ENCODE data around the gene ZKSCAN8. TPM values are rescaled to one million over a fixed set of nuclear protein-coding genes. Genes with fewer than 3 reads are reported as not detected.
"Not testable (repeated sequence)": the region's sequence is repeated elsewhere in the genome, so short reads cannot be mapped to it uniquely, and the experiment has no call there.

The ZKSCAN8 gene
- 29.8 TPM for total RNA-seq

DNA sequence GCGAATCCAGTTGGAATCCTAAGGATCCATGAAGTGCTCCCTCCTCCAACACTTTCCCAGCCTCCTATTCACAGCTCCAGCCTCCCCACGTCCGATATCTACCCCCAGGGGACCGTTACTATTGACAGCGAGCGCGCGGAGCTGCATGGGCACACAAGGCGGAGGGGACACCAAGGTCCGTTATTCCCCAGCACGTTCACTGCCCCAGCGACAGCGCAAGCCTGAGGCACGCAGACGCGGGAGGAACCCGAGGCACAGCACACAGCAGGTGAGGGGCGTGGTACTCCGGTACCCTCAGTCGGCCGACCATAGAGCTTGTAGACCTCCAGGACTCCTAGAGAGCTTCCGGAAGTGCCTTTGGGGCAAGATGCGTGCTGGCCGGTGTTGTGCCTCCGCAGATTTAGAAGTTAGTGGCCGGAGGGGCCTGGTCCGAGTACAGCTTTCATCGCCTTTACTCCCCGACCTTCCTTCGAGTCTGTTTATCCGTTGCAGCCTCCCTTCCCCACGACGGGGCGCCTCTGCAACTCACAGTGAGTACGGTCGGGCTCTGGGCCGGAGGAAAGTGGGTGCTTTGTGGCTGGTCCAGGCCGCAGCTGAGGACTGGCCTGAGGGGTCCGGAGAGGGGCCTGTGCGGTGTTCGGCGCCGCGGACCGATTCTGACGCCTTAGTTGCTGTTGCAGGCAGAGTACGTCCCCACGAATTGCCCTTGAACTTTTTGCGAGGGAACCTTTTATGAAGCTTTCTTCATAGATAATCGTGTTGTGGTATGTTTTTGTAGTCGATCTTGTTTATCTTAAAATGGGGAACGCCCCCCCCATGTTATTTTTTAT lies at the start of gene ZKSCAN8:
TSS of gene ZKSCAN8 (plus strand) at position 384 of the 830 bp plus-strand sequence. CDS start 6,525 bp downstream, outside the sequence.
- peak; percentile 92 for DNase-seq

DNA sequence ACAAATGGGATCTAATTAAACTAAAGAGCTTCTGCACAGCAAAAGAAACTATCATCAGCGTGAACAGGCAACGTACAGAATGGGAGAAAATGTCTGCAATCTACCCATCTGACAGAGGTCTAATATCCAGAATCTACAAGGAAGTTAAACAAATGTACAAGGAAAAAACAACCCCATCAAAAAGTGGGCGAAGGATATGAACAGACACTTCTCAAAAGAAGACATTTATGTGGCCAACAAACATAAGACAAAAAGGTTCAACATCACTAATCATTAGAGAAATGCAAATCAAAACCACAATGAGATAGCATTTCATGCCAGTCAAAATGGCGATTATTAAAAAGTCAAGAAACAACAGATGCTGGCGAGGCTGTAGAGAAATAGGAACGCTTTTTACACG lies 39.5 kb upstream of the ZKSCAN8 start:
- not testable (repeated sequence) for DNase-seq

DNA sequence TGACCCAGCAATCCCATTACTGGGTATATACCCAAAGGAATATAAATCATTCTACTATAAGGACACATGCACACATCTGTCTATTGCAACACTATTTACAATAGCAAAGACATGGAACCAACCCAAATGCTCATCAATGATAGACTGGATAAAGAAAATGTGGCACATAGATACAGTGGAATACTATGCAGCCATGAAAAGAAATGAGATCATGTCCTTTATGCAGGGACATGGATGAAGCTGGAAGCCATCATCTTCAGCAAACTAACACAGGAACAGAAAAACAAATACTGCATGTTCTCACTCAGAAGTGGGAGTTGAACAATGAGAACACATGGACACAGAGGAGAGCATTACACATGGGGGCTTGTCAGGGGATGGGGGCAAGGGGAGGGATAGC lies 39.0 kb upstream of the ZKSCAN8 start:
- DNase-seq: not testable (repeated sequence)

DNA sequence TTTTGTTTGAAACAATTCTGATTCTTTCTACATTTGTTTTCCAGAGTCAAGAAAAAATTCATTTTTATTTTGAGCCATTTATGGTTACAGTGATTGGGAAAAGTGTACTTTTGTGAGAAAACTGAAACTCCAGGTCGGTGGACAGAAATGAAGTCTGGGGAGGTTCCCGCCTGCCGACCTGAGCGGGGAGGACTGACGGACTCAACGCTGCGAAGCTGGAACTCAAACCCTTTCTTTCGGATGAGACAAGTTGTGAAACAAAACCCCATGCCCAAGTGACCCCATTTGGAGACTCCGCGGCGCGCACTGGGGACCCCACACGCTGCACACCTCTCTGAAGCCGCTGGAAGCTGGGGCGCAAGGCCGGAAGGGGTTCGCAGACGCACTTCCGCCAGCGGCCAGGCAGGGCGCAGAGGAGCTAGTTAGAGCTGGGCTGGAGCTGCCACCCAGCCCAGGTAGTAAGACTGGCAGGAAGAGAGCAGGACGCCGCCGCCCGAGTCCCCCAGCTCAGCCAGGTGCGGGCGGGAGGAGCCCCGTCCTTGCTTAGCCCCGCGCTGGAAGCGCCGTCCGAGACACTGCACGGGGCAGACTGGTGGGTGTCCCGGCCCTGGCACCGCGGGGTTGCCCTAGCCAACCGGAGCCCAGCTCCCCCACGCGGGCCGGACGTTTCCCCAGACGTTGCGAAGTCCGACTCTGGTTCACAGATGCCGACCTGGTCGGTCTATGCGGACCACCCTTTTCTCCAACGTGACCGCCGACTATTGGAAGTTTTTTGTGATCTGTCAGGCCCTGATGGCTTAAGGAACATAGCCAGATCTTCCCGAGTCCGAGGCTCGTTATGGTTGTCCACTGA lies 37.1 kb upstream of the ZKSCAN8 start:
- peak; percentile 89 for DNase-seq

DNA sequence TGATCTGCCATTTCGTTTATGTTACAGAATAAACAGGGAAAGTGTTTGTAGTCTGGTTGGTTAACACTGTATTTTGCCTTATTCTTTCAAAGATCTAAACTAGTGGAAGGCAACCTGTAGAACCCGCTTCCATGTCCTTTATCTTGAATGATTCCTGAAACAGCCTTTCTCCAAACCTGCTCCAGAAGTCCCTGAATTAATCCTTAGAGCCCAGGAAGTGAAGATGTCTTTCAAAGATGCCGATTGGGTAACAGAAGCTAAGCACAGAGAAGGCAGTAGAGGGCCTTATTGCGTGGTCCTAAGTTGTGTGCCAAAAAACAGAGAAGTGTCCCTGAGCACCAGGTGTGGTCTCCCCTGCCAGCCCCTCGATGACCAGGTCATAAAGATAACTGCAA lies 36.4 kb upstream of the ZKSCAN8 start:
- no peak for DNase-seq

DNA sequence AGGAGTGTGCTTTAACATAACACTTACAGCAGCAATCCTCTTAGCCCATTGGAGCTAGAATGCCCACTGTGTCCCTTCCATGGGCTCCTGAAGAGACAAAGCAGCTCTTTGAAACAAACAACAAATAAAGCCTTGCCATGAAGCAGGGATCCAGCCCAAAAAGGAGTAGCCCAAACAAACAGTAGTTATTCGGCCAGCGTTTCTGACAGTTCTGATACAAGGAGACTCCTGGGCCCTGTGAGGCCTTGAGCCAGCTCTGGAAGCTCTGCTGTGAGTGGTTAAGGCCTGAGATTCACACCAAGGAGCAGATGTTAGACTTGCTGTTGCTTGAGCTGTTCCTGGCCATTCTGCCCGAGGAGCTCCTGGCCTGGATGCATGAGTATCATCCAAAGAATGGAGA lies 34.2 kb upstream of the ZKSCAN8 start:
- DNase-seq: no peak

DNA sequence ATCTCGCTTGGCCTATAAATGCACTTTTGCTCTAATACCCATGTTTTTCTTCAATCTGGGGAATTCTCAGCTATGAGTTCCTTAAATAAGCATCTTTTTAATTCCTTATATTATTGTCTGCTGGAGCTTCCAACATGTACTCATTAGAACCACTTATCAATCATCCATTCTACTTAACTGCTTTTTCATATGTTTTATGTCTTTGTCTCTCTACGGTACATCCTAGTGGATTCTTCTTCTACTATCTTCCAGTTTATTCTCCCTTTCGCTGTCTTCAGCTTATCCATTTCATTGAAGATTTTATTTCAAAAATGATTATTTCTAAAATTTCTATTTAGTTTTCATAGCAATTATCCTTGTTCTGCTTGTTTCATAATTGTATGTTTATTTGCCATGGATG lies 29.7 kb upstream of the ZKSCAN8 start:
- DNase-seq: no peak

DNA sequence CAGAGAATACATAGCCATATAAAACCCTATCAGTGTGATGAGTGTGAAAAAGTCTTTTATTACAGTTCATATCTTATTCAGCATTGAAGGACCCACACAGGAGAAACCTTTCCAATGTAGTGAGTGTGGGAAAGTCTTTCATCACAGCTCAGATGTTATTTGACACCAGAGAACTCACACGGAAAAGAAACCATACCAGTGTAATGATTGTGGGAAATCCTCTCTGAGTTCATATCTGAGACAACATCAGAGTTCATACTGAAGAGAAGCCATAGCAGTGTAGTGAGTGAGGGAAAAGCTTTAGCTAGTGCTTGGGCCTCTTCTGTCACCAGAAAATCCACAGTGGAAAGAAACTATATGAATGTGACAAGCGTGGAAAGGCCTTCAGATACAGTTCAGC lies 25.9 kb upstream of the ZKSCAN8 start:
- DNase-seq: no peak

DNA sequence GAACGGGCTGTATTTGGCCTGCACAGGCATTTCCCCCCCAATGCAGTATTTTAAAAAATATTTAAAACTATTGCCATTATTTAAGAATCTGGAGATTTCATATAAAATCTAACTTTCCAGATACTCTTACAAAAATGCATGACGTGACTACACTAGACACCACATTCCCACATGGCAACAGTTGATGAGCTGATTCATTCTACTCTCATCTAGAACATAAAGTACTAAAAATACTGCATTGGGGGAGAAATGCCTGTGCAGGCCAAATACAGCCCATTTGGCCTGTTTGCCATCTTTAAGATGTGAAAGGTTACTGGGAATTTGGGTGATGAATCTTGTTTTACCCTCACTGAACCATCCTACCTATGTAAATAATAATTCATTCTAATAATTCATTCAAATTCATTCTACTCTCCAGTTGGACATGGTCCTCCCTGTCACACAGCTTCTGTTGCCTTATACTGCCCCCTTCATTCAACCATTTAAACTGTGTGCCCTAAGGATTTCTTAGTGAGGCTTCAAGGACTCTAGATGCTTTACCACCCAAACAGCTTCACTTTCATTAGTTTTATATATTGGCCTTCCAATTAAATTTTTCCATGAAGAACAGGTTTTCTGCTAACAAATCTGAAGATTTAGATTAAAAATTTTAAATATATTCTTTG lies 24.2 kb upstream of the ZKSCAN8 start:
- no peak for DNase-seq

DNA sequence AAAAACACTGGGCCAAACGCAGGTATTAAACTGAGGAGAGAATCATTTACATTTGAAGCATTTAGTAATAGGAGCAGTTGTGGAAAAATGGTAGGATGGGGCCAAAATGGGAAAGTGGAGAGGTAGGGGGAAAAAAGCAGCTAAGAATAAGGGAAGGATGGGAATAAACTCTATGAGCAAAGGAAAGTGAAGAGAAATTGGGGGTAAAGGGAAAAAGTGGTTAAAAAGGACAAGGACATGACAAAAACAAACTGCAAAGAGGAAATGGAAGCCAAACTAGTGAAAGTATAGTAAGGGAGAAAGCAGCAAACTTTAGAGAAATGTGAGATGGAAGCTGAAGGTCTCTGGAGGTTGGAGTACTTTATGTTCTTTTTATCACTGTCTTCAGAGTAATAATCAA lies 23.5 kb upstream of the ZKSCAN8 start:
- no peak for DNase-seq

DNA sequence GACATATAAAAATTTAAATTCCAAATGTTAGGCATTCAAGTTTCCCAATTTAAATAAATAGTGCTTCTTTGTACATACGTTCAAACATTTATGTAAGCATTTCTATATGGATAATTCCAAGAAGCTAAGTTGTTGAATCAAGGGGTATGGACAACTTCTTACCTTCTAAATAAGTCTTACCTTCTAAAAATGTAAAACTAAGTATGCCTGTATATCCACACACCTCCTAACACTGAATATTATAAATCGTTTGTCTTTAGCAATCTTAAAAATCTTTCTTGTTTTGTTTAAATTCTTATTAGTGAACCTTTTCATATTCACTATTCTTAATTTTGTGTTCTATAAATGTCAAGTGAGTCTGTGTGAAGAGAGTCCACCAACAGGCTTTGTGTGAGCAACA lies 19.8 kb upstream of the ZKSCAN8 start:
- no peak for DNase-seq

DNA sequence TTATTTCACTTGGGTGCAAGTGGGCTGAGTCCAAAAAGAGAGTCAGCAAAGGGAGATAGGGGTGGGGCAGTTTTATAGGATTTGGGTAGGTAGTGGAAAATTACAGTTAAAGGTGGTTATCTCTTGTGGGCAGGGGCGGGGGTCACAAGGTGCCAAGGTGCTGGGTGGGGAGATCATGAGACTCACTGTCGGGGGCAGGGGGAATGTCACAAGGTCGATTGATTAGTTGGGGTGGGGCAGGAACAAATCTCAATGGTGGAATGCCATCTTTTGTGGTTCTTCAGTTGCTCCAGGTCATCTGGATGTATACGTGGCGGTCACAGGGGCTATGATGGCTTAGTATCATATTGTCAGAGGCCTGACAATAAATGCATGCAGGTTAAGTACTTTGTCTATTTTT lies 19.4 kb upstream of the ZKSCAN8 start:
- not testable (repeated sequence) for DNase-seq

DNA sequence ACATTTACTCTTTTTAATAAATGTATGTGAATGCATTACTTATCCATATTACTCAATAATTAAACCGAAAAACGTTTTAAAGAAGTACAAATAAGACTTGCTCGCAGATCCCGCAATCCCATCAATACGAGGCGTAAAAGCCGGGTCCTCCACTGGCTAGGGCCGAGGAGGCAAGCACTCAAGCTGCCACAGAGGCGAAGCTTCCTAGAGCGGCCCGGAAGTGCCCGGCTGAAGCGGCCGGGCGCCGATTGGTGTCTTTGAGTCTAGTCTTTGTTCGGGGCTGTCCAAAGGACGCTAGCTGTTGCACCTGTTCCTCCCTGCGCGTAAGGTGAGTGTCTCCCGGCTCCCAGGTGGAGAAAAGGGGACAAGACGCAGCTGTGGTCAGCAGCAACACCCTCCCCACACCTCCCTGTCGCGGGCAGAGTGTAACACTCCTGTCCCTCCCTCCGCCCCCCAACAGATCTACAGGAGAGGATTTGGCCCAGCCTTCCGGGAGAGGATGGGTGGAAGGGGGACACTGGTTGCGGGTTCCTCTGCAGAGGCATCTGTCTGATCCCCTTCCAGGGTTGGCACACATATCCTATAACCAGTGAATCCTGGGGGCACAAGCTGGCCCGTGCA lies 17.2 kb upstream of the ZKSCAN8 start, which contains the start of gene ZSCAN16:
TSS of gene ZSCAN16 (plus strand) at position 260 of the 621 bp plus-strand sequence. CDS start 835 bp downstream, outside the sequence.
- peak; percentile 88 for DNase-seq

DNA sequence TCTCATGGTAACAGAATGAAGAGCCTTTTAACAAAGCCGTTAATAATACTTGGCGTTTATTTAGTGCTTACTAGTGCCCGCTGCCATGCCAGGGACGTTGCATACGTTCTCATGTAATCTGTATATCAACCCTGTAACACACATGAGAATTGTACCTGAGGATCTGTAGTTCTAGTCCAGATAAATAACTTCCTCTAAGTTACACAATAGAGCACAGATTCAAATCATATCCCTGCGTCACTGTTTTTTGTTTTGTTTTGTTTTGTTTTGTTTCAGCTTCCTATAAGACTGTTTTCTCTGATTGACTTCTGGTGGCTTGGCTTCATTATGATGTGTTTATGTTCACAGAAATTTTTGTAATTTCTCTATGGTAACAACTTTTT lies 16.7 kb upstream of the ZKSCAN8 start:
- no peak for DNase-seq

DNA sequence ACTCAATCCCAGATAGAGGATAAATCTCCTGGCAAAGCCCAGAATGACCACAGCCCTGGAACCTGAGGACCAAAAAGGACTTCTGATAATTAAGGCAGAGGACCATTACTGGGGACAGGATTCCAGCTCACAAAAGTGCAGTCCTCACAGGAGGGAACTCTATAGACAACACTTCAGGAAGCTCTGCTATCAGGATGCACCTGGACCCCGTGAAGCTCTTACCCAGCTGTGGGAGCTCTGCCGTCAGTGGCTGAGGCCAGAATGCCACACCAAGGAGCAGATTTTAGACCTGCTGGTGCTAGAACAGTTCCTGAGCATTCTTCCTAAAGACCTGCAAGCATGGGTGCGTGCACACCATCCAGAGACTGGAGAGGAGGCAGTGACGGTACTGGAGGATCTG lies 16.3 kb upstream of the ZKSCAN8 start:
- no peak for DNase-seq

DNA sequence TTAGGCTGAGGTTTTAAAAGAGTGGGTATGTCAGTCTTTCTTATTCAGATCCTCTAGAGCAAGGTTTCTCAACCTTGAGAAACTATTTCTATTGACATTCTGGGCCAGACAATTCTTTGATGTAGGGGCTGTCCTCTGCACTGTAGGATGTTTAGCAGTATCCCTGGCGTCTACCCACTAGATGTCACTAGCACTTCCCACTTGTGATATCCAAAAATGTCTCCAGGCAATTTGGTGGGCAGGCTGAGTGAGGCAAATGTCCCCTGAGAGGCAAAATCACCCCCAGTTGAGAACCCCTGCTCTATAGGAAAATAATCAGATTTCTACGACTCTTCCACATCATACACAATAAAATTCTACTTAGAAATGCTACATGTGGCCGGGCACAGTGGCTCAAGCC lies 7.7 kb upstream of the ZKSCAN8 start:
- peak; percentile 49 for DNase-seq

DNA sequence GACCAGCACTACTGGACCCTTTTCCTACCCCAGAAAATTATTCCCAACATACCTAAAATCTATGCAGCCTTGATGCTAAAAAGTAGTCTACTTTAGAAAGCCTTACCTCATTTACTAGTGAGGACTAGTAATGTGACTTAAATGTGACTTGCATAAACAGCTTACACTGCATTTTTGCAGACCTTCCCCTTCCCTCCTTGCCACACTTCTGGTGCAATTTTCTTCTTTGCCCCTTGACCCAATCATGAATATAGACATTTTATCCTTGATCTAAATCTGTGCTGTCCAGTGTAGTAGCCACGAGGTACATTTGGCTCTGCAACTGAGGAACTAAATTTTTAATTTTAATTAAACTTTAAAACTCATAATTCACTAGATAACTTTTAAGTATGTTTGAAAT lies 7.0 kb upstream of the ZKSCAN8 start:
- no peak for DNase-seq

DNA sequence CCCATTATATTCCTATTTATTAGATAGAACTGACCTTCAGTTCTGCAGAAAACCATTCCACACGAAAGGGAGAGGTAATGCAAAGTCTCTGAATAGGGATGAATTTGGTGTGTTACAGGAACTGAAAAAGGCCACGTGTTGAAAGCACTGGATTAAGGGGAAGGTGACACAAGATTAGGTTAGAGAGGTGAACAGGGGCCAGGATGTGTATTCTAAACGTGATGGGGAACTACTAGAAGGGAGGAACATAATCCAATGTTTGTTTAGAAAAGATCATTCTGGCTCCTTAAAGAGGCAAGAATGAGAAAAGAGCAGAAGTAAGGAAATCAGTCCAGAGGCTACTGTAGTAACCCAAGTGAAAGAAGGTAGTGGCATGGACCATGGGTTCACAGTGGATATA lies 6.3 kb upstream of the ZKSCAN8 start:
- no peak for DNase-seq

DNA sequence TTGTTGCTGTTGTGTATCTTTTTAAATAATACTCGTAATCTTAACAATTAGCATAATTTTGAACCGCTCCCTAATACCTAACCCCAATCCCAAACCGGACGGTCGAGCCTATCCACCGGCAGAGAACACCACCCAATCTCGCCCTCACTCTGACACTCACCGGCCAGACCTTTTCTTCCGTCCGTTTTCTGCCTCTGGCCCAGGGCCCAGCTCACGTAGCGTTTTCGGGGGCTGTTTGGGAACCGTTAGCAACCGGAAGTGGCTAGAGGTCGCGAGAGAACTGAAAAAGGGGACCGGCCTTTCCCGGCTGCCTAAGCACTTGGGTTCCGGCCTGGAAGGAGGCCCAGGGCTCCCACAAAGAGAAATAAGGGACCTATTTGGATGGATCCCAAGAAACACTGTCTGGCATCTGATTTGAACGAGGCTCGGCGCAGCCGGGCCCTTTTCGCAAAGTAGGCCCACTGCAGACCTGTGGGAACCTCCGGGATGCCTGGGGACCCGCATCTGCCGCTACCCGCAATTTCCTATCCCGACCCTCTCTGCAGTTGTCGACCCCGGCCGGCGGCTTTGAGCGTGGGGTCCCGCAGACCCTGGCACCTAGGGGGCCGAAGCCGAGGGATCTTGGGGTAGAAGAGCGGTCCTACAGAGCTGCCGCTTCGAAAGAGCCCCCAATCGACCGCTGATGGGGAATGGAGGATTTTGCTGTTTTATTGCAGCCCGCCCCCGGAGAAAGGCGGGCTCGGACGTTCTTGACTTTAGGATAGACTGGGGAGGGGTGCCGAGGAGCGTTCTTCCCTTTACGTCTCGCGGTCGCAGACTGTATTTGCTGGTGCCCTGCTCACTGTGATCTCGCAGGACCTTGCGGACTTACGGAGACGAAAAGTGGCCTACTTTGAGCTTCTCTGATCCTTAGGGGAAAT lies 4.8 kb upstream of the ZKSCAN8 start:
- peak; percentile 97 for DNase-seq

DNA sequence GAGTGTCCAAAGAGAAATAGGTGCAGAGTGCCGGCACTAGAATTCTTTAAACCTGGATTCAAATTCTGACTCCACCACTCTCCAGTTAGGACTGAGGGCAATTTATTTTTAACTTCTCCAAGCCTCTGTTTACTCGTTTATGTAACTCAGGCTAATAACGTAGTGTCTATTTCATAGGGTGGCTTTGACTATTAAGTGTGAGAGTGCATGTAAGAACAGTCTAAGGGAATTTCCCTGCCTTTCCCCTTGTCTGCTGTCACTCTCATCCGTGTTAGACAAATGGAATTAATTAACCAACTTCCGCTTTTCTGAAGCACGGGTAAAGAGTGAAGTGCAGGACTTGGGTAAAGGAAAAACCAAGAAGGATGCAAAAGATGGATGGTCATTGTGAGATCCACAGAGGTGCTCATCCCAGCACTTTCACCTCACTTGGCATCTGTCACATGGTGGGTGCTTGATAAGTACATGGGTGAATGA lies 4.1 kb upstream of the ZKSCAN8 start:
- DNase-seq: no peak
